Spleen (tissue), 11 donors: ENCODE results near the gene USP2. TPM values are rescaled to one million over a fixed set of nuclear protein-coding genes. Genes with fewer than 3 reads are reported as not detected.

Source experiments
- DNase-seq: peaks from one replicate; pipeline ENCODE4 v3.0.0-alpha.2; 2020
- H3K27ac ChIP-seq, 8 donors: fragments of 200-600 bp; sonication (generic) in 7 of 8; 1 replicate in 4 of 8; 2 replicates in 4 of 8; pipeline versions ENCODE4 v1.5.0 to v1.8.0; 2016 to 2021; ENCODE audit warnings: inconsistent platforms in 4 of 8, mild to moderate bottlenecking in 4 of 8, moderate library complexity in 1 of 8
- H3K27me3 ChIP-seq, 7 donors: fragments of 200-600 bp; sonication (generic) in 6 of 7; replicated peaks in 1 of 7; 1 replicate in 4 of 7; 2 replicates in 3 of 7; pipeline versions ENCODE4 v1.5.0 to v1.8.0; 2016 to 2021; ENCODE audit warnings: inconsistent platforms in 3 of 7, mild to moderate bottlenecking in 1 of 7
- H3K36me3 ChIP-seq, 6 donors: fragments of 200-600 bp; sonication (generic) in 5 of 6; 1 replicate in 4 of 6; 2 replicates in 2 of 6; pipeline versions ENCODE4 v1.5.0 to v1.8.0; 2016 to 2021; ENCODE audit warnings: inconsistent platforms in 2 of 6
- H3K4me1 ChIP-seq, 6 donors: fragments of 200-600 bp; sonication (generic) in 5 of 6; 1 replicate in 3 of 6; 2 replicates in 3 of 6; pipeline versions ENCODE4 v1.5.0 to v1.8.0; 2016 to 2021; ENCODE audit warnings: inconsistent platforms in 3 of 6
- H3K4me3 ChIP-seq, 8 donors: fragments of 200-600 bp; sonication (generic) in 7 of 8; 1 replicate in 4 of 8; 2 replicates in 4 of 8; pipeline versions ENCODE4 v1.5.0 to v1.8.0; 2016 to 2021; ENCODE audit warnings: inconsistent platforms in 4 of 8, mild to moderate bottlenecking in 4 of 8, moderate library complexity in 2 of 8
- H3K9me3 ChIP-seq, 8 donors: fragments of 200-600 bp; sonication (generic) in 7 of 8; 1 replicate in 4 of 8; 2 replicates in 4 of 8; pipeline versions ENCODE4 v1.5.0 to v1.8.0; 2016 to 2021; ENCODE audit warnings: inconsistent platforms in 4 of 8
- CTCF ChIP-seq, 11 experiments: fragments of 200-600 bp in 7 of 11; fragments of 450-650 bp in 4 of 11; sonication (generic) in 4 of 11; IDR thresholded peaks in 8 of 11; conservative IDR thresholded peaks in 3 of 11; 1 replicate in 7 of 11; 2 replicates in 4 of 11; pipeline versions ENCODE4 v1.4.0 to v1.8.0; 2016 to 2021; ENCODE audit warnings: antibody characterized with exemption in 11 of 11, inconsistent platforms in 4 of 11, mild to moderate bottlenecking in 1 of 11
- POLR2A ChIP-seq, 3 donors: fragments of 450-650 bp; IDR thresholded peaks; one replicate each; pipeline ENCODE4 v1.5.1; 2017; ENCODE audit warnings: antibody characterized with exemption in 3 of 3, mild to moderate bottlenecking in 1 of 3
- POLR2AphosphoS5 ChIP-seq, 3 donors: sonication (generic); formaldehyde crosslinking; IDR thresholded peaks; one replicate each; pipeline ENCODE4 v1.5.1; 2017; ENCODE audit warnings: antibody characterized with exemption in 3 of 3
- WGBS, 5 donors: extraction: QIAGEN DNeasy Blood & Tissue Kit in 3 of 5; methylation state at CpG; one replicate each; pipeline versions ENCODE4 v1.1.5 to v1.1.7; 2013 to 2018; 5-methylcytosine and 5-hydroxymethylcytosine counted together
- intact Hi-C: fragments of 100-400 bp; cut with DNase I; formaldehyde crosslinking; loops from one replicate; pipeline ENCODE4 v1.15.0; 2023; ENCODE audit warnings: low total_unique reads
- polyA plus RNA-seq, 3 donors: library from polyadenylated mRNA; stranded (reverse); fragments of 200-250 nt; gene quantifications; one replicate each; pipeline ENCODE4 v1.2.1, GENCODE V29; 2013
- total RNA-seq, 7 donors: library from RNA; depleted of rRNA in 3 of 7; stranded (reverse); fragments of >200 nt in 3 of 7; fragmentation: NEBNext Ultra II Directional in 4 of 7; extraction: Animal tissue kit (Norgen Biotek cat#: 25700) in 4 of 7; gene quantifications; one replicate each; pipeline versions ENCODE4 v1.1.0 to v1.2.1, GENCODE V29; 2016 to 2021
- donor health status: healthy with polysubstance abuse.
- donor health status: DM: no; HTN: no; CAD: no; lungs with moderate emphysema.
- donor health status: DM: no; HTN: no; CAD: no.
- donor health status: Bipolar disorder and iron deficiency.
- donor health status: healthy.
- donor health status: DM: no; HTN: no; CAD: no.
- donor health status: DM: yes; HTN: yes; CAD: no.

The USP2 gene
- total and polyA plus RNA-seq, 10 donors, result 0.15 to 0.88 (median 0.45) TPM

- Histone ChIP-seq H3K4me3 (no peak overlapping the region), H3K9me3 (peaks cover 0 to 3% (median 0%) of the 10 kb centered on the region in 8 donors), H3K4me1 (peaks cover 6 to 31% (median 20%) of the 10 kb centered on the region in 6 donors), H3K27ac (no peak overlapping the region), H3K36me3 (no peaks in the 10 kb centered on the region), H3K27me3 (peaks cover 0 to 59% (median 38%) of the 10 kb centered on the region in 7 donors)
- intact Hi-C loops, result no loop called here
- 76 to 90% (median 82%) methylated on average over 5 of the region's 5 CpGs for WGBS, 5 donors
- no peak for TF ChIP-seq CTCF (IDR thresholded peaks at IDR 0.05 in 8 of 11, conservative IDR thresholded peaks at IDR 0.05 in 3 of 11)
- TF ChIP-seq POLR2AphosphoS5 (IDR thresholded peaks at IDR 0.05), result no peak
- no peak for TF ChIP-seq POLR2A (IDR thresholded peaks at IDR 0.05)
- DNase-seq, result no peak
These were observed 37.8 kb upstream of the USP2 start for GRCh38 chr11:119419246-119419645.

- Histone ChIP-seq H3K9me3 (peaks cover 0 to 3% (median 0%) of the 10 kb centered on the region in 8 donors), H3K4me1 (peaks cover 6 to 31% (median 20%) of the 10 kb centered on the region in 6 donors), H3K27ac (no peak overlapping the region), H3K36me3 (no peaks in the 10 kb centered on the region), H3K4me3 (no peak overlapping the region), H3K27me3 (peaks cover 0 to 54% (median 36%) of the 10 kb centered on the region in 7 donors)
- 79 to 99% (median 87%) methylated on average over 4 of the region's 4 CpGs for WGBS, 5 donors
- TF ChIP-seq CTCF (IDR thresholded peaks at IDR 0.05 in 8 of 11, conservative IDR thresholded peaks at IDR 0.05 in 3 of 11), result no peak
- no peak for TF ChIP-seq POLR2A (IDR thresholded peaks at IDR 0.05)
- no peak for TF ChIP-seq POLR2AphosphoS5 (IDR thresholded peaks at IDR 0.05)
- intact Hi-C loops, result no loop called here
- no peak for DNase-seq
These were observed 37.3 kb upstream of the USP2 start for GRCh38 chr11:119418759-119419158.

GRCh38 chr11:119417726-119418540, 36.4 kb upstream of the USP2 start:
- Histone ChIP-seq H3K4me1 (peaks cover 6 to 24% (median 15%) of the 10 kb centered on the region in 6 donors), H3K27ac (no peak overlapping the region), H3K36me3 (no peaks in the 10 kb centered on the region), H3K9me3 (peaks cover 0 to 3% (median 0%) of the 10 kb centered on the region in 8 donors), H3K4me3 (no peak overlapping the region), H3K27me3 (peaks cover 0 to 46% (median 28%) of the 10 kb centered on the region in 7 donors)
- TF ChIP-seq POLR2A (IDR thresholded peaks at IDR 0.05), result no peak
- no peak for TF ChIP-seq POLR2AphosphoS5 (IDR thresholded peaks at IDR 0.05)
- no peak for TF ChIP-seq CTCF (IDR thresholded peaks at IDR 0.05 in 8 of 11, conservative IDR thresholded peaks at IDR 0.05 in 3 of 11)
- 71 to 78% (median 76%) methylated on average over 15 to 19 of the region's 19 CpGs for WGBS, 5 donors
- intact Hi-C loops, result no loop called here
- DNase-seq, result no peak
